Ovary (tissue), 3 donors: ENCODE measurements around the gene CHD9.

Experiments
- EP300 ChIP-seq: sonication (generic); formaldehyde crosslinking; IDR thresholded peaks from one replicate; pipeline ENCODE4 v1.6.1; 2017; ENCODE audit warnings: antibody characterized with exemption
- POLR2A ChIP-seq: fragments of 450-650 bp; IDR thresholded peaks from one replicate; pipeline ENCODE4 v1.6.1; 2017; ENCODE audit warnings: antibody characterized with exemption, mild to moderate bottlenecking, moderate library complexity
- TF ChIP-seq, protein P1 (sequence below), 3 donors: fragments of 450-650 bp in 2 of 3; fragments of 200-600 bp in 1 of 3; IDR thresholded peaks; one replicate each; pipeline versions ENCODE4 v1.5.1 to v1.8.0; 2016 to 2022; ENCODE audit warnings: antibody characterized with exemption in 3 of 3, mild to moderate bottlenecking in 1 of 3
- donor health status: DM: no; HTN: no; CAD: no.

DNA sequence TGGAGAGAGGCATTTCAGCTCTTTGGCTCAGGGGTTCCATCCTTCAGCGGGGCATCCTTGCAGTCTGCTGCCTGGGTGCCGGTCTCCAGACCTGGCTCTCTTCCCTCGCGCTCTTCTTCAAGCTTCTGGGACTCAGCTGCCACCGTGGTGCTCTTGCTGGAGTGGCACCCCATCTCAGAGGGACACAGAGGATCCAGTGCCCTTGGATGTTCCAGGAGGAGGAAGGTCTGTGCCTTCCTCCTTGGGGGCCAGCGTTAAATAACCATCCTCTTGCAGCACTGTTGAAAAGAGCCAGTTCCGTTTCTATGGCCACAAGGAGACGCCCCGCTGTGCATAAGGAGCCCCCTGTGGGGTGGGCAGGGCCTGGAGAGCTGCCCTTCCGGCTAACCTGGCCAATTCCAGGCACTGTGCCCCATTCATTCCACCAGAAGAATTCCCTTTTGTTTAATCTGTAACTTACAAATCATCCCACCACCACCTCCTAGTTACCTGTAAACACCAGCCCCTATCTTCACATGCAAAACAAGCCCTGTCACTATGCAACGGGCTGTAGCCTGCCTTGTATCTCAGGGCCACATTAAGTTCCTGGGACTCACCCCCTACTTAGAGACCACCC lies 10.7 kb upstream of the CHD9 start:
- TF ChIP-seq, protein P1, sequence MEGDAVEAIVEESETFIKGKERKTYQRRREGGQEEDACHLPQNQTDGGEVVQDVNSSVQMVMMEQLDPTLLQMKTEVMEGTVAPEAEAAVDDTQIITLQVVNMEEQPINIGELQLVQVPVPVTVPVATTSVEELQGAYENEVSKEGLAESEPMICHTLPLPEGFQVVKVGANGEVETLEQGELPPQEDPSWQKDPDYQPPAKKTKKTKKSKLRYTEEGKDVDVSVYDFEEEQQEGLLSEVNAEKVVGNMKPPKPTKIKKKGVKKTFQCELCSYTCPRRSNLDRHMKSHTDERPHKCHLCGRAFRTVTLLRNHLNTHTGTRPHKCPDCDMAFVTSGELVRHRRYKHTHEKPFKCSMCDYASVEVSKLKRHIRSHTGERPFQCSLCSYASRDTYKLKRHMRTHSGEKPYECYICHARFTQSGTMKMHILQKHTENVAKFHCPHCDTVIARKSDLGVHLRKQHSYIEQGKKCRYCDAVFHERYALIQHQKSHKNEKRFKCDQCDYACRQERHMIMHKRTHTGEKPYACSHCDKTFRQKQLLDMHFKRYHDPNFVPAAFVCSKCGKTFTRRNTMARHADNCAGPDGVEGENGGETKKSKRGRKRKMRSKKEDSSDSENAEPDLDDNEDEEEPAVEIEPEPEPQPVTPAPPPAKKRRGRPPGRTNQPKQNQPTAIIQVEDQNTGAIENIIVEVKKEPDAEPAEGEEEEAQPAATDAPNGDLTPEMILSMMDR (IDR thresholded peaks at IDR 0.05) = no peak
- no peak for TF ChIP-seq POLR2A
- no peak for TF ChIP-seq EP300
